CD4-positive, alpha-beta T cell treated with Interleukin-6 at 100 ng/mL for 8 hours (primary cell): ENCODE results near the gene CCP110.
A peak's percentile ranks its signal among the peaks of the same experiment; 100 is the strongest.

ENCODE experiments used
- DNase-seq: peaks from one replicate; pipeline ENCODE4 v3.0.0-alpha.2; 2020; ENCODE audit warnings: mixed read lengths, low spot score

Gene CCP110

GRCh38 chr16:19523559-19524355, at the start of gene CCP110:
Gene CCP110 (plus strand): TSS chr16:19523942. CDS start chr16:19527882, 3,940 bp downstream.
- DNase-seq = peak; percentile 94

- no peak for DNase-seq
Measured at GRCh38 chr16:19474617-19475016, 49.1 kb upstream of the CCP110 start.

- no peak for DNase-seq
Measured at GRCh38 chr16:19478505-19478904, 45.2 kb upstream of the CCP110 start.

GRCh38 chr16:19479302-19479721, 44.4 kb upstream of the CCP110 start:
- no peak for DNase-seq

- no peak for DNase-seq
Measured at GRCh38 chr16:19481296-19481695, 42.4 kb upstream of the CCP110 start.

- DNase-seq = no peak
Measured at GRCh38 chr16:19481769-19482168, 42.0 kb upstream of the CCP110 start.

- no peak for DNase-seq
Measured at GRCh38 chr16:19482291-19482690, 41.5 kb upstream of the CCP110 start.

- DNase-seq = no peak
Measured at GRCh38 chr16:19484096-19484495, 39.6 kb upstream of the CCP110 start.

GRCh38 chr16:19485611-19486010, 38.1 kb upstream of the CCP110 start:
- DNase-seq = no peak

GRCh38 chr16:19486051-19486450, 37.7 kb upstream of the CCP110 start:
- no peak for DNase-seq

- no peak for DNase-seq
Measured at GRCh38 chr16:19486750-19487325, 36.9 kb upstream of the CCP110 start.

- no peak for DNase-seq
Measured at GRCh38 chr16:19488213-19488640, 35.5 kb upstream of the CCP110 start.

- no peak for DNase-seq
Measured at GRCh38 chr16:19490619-19491018, 33.1 kb upstream of the CCP110 start.

GRCh38 chr16:19497176-19497575, 26.6 kb upstream of the CCP110 start:
- DNase-seq = no peak

- no peak for DNase-seq
Measured at GRCh38 chr16:19499006-19499405, 24.7 kb upstream of the CCP110 start.

- DNase-seq = no peak
Measured at GRCh38 chr16:19499481-19499880, 24.3 kb upstream of the CCP110 start.

GRCh38 chr16:19502395-19503131, 21.2 kb upstream of the CCP110 start:
- peak; percentile 61 for DNase-seq

- DNase-seq = no peak
Measured at GRCh38 chr16:19503461-19504075, 20.2 kb upstream of the CCP110 start.

- no peak for DNase-seq
Measured at GRCh38 chr16:19505600-19506303, 18.0 kb upstream of the CCP110 start.

GRCh38 chr16:19506965-19507364, 16.8 kb upstream of the CCP110 start:
- no peak for DNase-seq

GRCh38 chr16:19507867-19508266, 15.9 kb upstream of the CCP110 start:
- no peak for DNase-seq

GRCh38 chr16:19512297-19512696, 11.4 kb upstream of the CCP110 start:
- no peak for DNase-seq
